NT2/D1 (cell line): ENCODE data around the gene ZNF275.

Experiments
- DNase-seq: peaks from one replicate; pipeline ENCODE4 v3.0.0-alpha.2; 2011; ENCODE audit warnings: low read depth, low spot score
- H3K27me3 ChIP-seq: 2 replicates; pipeline ENCODE4 v1.6.0; 2011; ENCODE audit warnings: mild to moderate bottlenecking; ENCODE audit not compliant: insufficient read length, insufficient read depth
- H3K36me3 ChIP-seq: 2 replicates; pipeline ENCODE4 v1.6.1; 2011; ENCODE audit warnings: mild to moderate bottlenecking, low read length, mixed read lengths; ENCODE audit not compliant: insufficient read depth, insufficient read length
- H3K4me1 ChIP-seq: 2 replicates; pipeline ENCODE4 v1.5.1; 2011; ENCODE audit not compliant: insufficient read depth, insufficient read length
- H3K4me3 ChIP-seq: 2 replicates; pipeline ENCODE4 v1.5.1; 2011; ENCODE audit warnings: low read depth; ENCODE audit not compliant: insufficient read length
- H3K9ac ChIP-seq: 2 replicates; pipeline ENCODE4 v1.6.0; 2011; ENCODE audit warnings: low read depth; ENCODE audit not compliant: insufficient read length
- H3K9me3 ChIP-seq: 2 replicates; pipeline ENCODE4 v1.5.1; 2011; ENCODE audit warnings: mild to moderate bottlenecking, low read length; ENCODE audit not compliant: insufficient read depth
- SUZ12 ChIP-seq: IDR thresholded peaks from 2 replicates; pipeline ENCODE4 v1.6.1; 2011; ENCODE audit not compliant: insufficient read length, insufficient read depth; ENCODE audit errors: extremely low read depth
- YY1 ChIP-seq: IDR thresholded peaks from 2 replicates; pipeline ENCODE4 v1.6.1; 2011; ENCODE audit not compliant: insufficient read length, insufficient read depth
- ZNF274 ChIP-seq: IDR thresholded peaks from 2 replicates; pipeline ENCODE4 v1.6.1; 2011; ENCODE audit warnings: mild to moderate bottlenecking, low read depth, low read length

Gene ZNF275

GRCh38 chrX:153392642-153393321 is 58.8 kb downstream of the ZNF275 start:
- no peak for DNase-seq
- no peaks in the 10 kb centered on the region for H3K4me1 ChIP-seq
- no peak overlapping the region for H3K4me3 ChIP-seq
- H3K27me3 ChIP-seq, result no peaks in the 10 kb centered on the region
- no peaks in the 10 kb centered on the region for H3K9me3 ChIP-seq
- no peaks in the 10 kb centered on the region for H3K36me3 ChIP-seq
- TF ChIP-seq ZNF274 (no peak), SUZ12 (no peak), YY1 (no peak)
- no peak overlapping the region for H3K9ac ChIP-seq

- Histone ChIP-seq H3K9ac (no peak overlapping the region), H3K27me3 (no peaks in the 10 kb centered on the region), H3K36me3 (no peaks in the 10 kb centered on the region), H3K4me1 (no peaks in the 10 kb centered on the region), H3K9me3 (no peaks in the 10 kb centered on the region), H3K4me3 (no peak overlapping the region)
- no peak for DNase-seq
- TF ChIP-seq ZNF274 (no peak), SUZ12 (no peak), YY1 (no peak)
These were observed 60.7 kb downstream of the ZNF275 start for GRCh38 chrX:153394612-153395011.

GRCh38 chrX:153395613-153396319 is 61.8 kb downstream of the ZNF275 start:
- H3K9ac ChIP-seq, result no peak overlapping the region
- H3K4me3 ChIP-seq, result no peak overlapping the region
- no peaks in the 10 kb centered on the region for H3K9me3 ChIP-seq
- TF ChIP-seq YY1, result no peak
- no peaks in the 10 kb centered on the region for H3K4me1 ChIP-seq
- DNase-seq, result no peak
- H3K27me3 ChIP-seq, result no peaks in the 10 kb centered on the region
- H3K36me3 ChIP-seq, result no peaks in the 10 kb centered on the region

GRCh38 chrX:153396320-153397195 is 62.6 kb downstream of the ZNF275 start:
- Histone ChIP-seq H3K4me3 (no peak overlapping the region), H3K27me3 (no peaks in the 10 kb centered on the region), H3K36me3 (no peaks in the 10 kb centered on the region), H3K9me3 (no peaks in the 10 kb centered on the region), H3K9ac (no peak overlapping the region), H3K4me1 (no peaks in the 10 kb centered on the region)
- DNase-seq, result no peak
- TF ChIP-seq YY1 (no peak), ZNF274 (no peak), SUZ12 (no peak)

- no peaks in the 10 kb centered on the region for H3K9me3 ChIP-seq
- DNase-seq, result no peak
- TF ChIP-seq YY1 (no peak), ZNF274 (no peak), SUZ12 (no peak)
- H3K9ac ChIP-seq, result no peak overlapping the region
- H3K36me3 ChIP-seq, result no peaks in the 10 kb centered on the region
- no peaks in the 10 kb centered on the region for H3K27me3 ChIP-seq
- H3K4me3 ChIP-seq, result no peak overlapping the region
- no peaks in the 10 kb centered on the region for H3K4me1 ChIP-seq
These were observed 63.5 kb downstream of the ZNF275 start for GRCh38 chrX:153397256-153397960.

- no peaks in the 10 kb centered on the region for H3K9me3 ChIP-seq
- H3K36me3 ChIP-seq, result no peaks in the 10 kb centered on the region
- no peak overlapping the region for H3K4me3 ChIP-seq
- H3K27me3 ChIP-seq, result no peaks in the 10 kb centered on the region
- TF ChIP-seq YY1 (no peak), ZNF274 (no peak), SUZ12 (no peak)
- no peak overlapping the region for H3K9ac ChIP-seq
- DNase-seq, result no peak
- no peaks in the 10 kb centered on the region for H3K4me1 ChIP-seq
These were observed 64.5 kb downstream of the ZNF275 start for GRCh38 chrX:153398275-153398960.
